Stimulated activated CD8-positive, alpha-beta memory T cell treated with anti-CD3 and anti-CD28 coated beads, Interleukin-12 subunit alpha, Interleukin-12 subunit beta, amount 100 ng/mL, for 24 hours (primary cell): ENCODE measurements around the gene TINAGL1.

ENCODE experiments used
- DNase-seq: peaks from one replicate; pipeline ENCODE4 v3.0.0-alpha.2; 2020; ENCODE audit errors: extremely low read depth

TINAGL1 gene

DNA sequence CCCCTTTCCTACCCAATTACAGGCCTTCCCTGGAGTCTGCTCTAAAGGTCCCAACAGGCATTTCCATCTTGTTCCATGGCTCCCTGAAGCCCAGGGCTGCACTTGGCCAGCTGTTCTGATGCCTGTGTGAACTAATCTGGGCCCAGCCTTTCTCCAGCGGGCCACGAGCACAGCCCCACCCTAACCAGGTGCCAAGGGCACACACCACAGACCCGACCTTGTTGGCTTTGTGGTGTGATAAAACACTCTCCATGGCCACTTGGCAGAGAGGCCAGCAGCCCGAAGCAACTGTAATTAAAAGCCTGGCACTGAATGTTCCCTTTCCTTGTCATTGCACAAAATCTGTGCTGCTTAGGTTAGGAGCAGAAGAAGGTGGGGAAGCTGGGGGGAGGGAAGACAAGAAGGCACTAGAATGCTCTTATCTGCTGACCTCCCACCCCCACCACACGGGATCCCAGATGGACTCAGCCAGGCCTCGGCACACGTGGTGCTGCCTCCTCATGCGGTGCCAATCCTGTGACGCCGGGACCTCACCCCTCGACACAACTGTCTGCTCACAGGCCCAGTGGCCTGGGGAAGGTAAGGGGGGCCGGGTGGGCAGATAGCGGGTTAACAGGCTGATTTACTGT is 51.1 kb downstream of the TINAGL1 start:
- DNase-seq, result no peak

DNA sequence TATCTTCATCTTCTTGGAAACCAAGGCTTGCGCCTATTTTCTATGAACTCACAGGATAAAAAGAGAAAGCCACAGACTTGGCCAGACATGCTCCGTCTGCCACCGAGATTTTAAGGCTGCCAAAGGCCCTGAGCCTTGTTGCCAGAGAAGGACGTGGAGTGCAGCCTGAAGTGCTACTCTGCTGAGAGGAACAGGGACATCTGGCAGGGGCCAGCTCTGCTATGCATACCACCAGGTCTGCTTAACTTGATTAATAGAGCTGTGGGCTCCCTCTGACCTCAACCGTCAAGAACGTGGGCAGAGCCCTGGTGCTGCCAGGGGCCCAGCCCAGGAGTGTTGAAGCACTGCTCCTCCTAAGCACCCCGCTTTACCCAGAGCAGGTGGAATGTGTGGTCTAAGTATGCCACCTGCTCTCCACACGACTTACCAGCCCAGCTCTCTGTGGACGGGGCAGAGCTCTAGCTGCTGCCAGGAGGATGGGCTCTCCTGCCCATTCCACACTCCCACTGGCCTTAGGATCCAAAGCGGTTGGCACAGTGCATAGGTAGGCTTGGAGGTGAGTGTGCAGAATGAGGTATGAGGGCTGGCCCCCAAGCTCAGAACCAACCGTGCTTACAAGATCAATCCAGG is 51.7 kb downstream of the TINAGL1 start:
- DNase-seq, result no peak

DNA sequence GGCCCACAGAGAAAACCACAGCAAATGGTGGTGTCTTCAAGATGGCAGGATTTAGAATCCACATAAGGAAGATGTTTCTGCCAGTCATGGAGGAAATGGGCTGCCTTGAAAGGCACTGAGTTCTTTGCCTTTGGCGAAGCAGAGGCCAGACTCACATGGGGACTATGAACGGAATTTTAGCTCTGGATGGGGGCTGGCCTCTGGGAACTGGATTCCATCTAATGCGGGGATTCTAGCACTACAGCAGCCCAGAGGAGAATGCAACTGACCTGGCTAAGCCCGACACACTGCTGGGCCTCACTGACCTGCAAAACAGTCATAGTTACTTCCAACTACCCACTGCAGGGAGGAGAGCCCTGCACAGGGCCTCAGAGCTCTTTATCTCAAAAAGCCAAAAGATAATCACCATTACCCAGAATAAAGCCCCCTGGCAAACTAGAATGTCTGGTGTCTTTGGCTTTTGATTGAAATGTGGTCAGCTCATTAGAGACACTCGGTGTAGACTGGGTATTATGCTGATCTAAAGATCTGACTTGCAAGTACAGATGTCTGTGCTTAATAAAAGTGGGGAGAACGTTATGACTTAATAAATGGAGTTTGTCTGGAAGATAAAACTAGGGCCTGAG is 52.7 kb downstream of the TINAGL1 start:
- no peak for DNase-seq

DNA sequence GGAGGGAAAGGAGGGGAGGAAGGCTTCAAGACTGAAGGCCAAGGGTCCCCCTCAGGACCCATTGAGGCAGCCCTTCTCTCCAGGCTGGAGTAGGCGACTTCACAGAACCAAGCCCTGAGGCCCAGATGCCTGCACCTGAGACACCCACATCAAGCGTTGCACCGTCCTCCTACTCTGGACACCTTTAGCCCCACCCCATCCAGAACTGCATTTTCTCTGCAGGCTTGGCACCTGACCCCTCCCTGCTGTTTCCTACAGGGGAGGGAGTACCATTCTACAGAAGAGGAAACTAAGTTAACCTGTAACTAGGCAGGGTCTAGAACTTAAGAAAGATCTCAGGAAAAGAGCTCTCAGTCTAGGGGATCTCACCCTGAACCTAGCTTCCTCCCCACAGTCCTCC is 56.3 kb downstream of the TINAGL1 start:
- no peak for DNase-seq

DNA sequence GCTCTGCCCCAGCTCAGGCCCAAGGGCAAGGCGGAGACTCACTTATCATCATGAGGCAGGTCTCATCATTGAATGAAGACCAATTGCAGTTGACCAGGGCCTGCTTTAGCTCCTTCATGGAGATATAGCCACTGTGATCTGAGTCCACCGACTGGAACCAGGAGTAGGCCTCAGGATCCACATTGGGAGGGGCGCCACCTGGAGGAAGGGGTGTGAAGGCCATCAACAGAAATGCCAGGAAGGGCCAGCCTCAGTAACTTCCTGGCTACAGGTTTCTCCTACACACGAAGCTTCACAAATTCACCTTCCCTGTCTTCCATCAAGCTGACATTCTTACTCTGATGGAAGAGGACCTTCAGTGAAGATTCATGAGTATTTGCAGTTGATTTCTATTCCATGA is 56.8 kb downstream of the TINAGL1 start:
- DNase-seq, result no peak
